Left ventricle myocardium superior (tissue), 1 donor: ENCODE results near the gene C1QTNF2. TPM values are rescaled to one million over a fixed set of nuclear protein-coding genes. Genes with fewer than 3 reads are reported as not detected.
"Not testable (repeated sequence)": the region's sequence is repeated elsewhere in the genome, so short reads cannot be mapped to it uniquely, and the experiment has no call there.

Source experiments
- ATAC-seq: fragments of 200-7000 bp; cut with Tn5 transposase; one replicate; pipeline ENCODE4 v1.9.1; 2020; ENCODE audit warnings: mild to moderate bottlenecking, moderate library complexity
- DNase-seq: peaks from one replicate; pipeline ENCODE4 v3.0.0-alpha.2; 2020
- intact Hi-C: fragments of 100-400 bp; cut with micrococcal nuclease; formaldehyde crosslinking; loops from one replicate; pipeline ENCODE4 v1.11.0; 2022
- total RNA-seq: library from RNA; stranded (reverse); fragmentation: NEBNext Ultra II Directional; extraction: Animal tissue kit (Norgen Biotek cat#: 25700); gene quantifications from one replicate; pipeline ENCODE4 v1.2.1, GENCODE V29; 2021
- donor health status: DM: no; HTN: yes; CAD: no; lungs with severe emphysema.

Gene C1QTNF2
- total RNA-seq, 1 donor from 2014 or later = 1.3 TPM

GRCh38 chr5:160349935-160350303, 20.5 kb downstream of the C1QTNF2 start:
- intact Hi-C loops = loop anchor here (5.0 kb wide), 2 partner anchors 153 to 328 kb away; no protein-coding TSS in a partner anchor
- ATAC-seq = no peak
- DNase-seq = no peak

DNA sequence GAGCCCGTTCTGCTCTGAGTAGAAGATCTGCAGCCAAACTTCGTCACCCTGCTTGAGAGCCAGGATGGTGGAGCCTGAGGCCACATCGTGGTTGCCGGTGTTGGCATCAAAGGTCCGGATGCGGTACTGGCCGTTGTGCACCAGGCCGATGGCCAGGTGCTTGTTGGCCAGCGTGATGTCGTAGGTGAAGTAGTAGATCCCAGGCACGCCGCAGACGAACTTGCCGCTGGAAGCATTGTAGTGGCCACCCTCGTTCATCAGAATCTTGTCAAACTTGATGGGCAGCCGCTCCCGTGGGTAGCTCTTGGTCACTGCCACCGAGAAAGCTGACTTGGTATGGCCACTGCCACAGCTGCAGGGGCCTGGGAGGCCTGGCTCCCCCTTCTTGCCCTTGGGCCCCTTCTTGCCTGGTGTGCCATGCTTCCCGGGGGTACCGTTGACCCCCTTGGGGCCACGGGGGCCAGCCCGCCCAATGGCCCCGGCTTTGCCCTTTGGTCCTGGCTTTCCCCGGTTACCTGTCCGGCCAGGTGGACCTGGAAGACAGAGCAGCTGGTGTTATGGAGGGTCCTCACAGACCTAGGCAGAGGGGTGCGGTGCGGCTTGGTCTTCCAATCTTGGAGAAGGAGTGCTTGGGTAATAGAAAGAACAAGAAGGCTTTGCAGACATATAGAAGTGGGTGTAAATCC, 21.0 kb downstream of the C1QTNF2 start:
- ATAC-seq = no peak
- intact Hi-C loops = loop anchor here (5.0 kb wide), 2 partner anchors 152 to 327 kb away; no protein-coding TSS in a partner anchor
- no peak for DNase-seq

DNA sequence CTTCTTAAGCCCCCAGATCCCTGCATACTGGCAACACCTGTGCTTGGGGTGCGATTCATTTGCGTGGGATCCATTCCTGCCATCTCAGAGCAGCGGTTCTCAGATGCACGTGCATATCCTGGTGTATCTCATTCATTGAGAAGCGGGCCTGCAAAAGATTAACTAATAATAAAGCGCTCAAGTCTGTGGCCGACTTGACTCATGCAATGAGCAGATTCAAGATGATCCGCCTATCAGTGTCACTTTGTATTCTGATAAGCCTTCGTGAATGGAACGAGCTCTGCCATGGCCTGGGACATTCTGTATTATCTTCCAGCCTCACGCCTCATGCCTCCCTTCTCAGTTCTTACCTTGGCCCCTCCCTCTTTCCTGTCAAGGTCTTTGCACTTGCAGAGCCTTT, 22.3 kb downstream of the C1QTNF2 start:
- DNase-seq (no peak), ATAC-seq (no peak)
- intact Hi-C loops = loop anchor here (5.0 kb wide), 2 partner anchors 151 to 326 kb away; no protein-coding TSS in a partner anchor

DNA sequence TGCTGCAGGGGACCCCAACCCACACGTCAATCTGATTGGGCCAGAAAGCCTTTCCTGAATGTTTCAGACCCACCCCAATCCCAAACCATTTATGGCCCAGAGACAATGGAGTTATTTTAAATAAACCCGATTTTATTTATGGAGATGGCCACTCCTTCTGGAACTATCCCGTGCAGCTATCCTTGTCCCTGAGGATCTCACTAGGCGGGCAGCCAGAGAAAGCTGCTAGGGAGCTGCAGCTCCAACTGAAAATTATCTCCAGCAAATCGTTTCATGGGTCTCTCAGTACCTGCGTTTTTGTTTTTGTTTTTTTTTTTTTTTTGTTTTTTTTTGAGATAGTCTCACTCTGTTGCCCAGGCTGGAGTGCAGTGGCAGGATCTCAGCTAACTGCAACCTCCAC, 23.0 kb downstream of the C1QTNF2 start:
- peak; percentile 59 for DNase-seq
- ATAC-seq = no peak
- intact Hi-C loops = loop anchor here (5.0 kb wide), 2 partner anchors 150 to 325 kb away; no protein-coding TSS in a partner anchor

- no peak for DNase-seq
- intact Hi-C loops = no loop called here
- no peak for ATAC-seq
Observed at GRCh38 chr5:160342413-160342941, 27.9 kb downstream of the C1QTNF2 start.

GRCh38 chr5:160341309-160341870, 29.0 kb downstream of the C1QTNF2 start:
- intact Hi-C loops = no loop called here
- ATAC-seq (no peak), DNase-seq (no peak)

DNA sequence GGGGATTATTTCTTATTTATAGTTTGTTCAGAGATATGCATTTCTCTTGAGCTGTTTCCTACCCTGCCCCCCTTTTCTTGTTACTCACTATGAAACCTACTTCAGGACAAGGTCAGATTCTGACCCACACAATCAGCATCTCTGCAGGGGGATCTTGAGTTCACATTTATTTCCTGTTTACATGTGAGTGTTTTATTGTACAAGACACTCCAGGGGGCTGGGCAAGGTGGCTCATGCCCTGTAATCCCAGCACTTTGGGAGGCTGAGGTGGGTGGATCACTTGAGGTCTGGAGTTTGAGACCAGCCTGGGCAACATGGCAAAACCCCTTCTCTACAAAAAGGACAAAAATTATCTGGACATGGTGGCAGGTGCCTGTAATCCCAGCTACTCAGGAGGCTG, 29.9 kb downstream of the C1QTNF2 start:
- intact Hi-C loops, DNase-seq: not testable (repeated sequence)

DNA sequence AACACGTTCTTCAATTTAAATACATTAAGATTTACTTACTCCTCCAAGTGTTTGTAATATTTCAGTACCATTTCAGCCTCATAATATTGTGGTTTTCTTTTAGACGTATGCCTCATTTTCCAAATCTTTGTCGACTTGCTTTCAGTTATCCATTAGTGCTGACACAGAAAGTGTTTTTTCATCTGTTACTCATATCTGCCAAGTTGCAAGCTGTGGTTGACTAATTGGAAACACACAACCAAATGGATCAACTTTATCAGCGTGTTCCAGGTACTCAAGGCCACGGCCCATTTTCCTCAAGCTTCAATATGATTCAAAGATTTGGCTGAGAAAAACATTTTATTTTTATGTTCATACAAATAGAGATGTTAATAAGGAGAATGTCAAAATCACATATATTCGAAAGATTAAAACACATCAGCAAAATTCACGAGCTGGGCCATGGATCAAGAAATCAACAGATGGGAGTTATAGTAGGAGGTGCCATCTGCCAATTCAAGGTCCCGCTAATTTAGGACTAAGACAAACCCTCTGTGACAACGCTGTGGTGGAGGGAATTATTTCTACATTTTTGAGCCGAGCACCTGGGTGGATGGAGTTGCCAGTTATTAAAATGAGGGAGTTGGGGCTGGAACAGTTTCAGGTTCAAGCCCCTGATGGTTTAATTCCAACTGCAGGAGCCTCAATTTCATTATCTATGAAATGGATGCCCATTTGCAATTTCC, 30.9 kb downstream of the C1QTNF2 start:
- ATAC-seq (no peak), DNase-seq (no peak)
- intact Hi-C loops = no loop called here

More for the DNA sequence above, 29.9 kb downstream of the C1QTNF2 start:
- ATAC-seq = not testable (repeated sequence)

DNA sequence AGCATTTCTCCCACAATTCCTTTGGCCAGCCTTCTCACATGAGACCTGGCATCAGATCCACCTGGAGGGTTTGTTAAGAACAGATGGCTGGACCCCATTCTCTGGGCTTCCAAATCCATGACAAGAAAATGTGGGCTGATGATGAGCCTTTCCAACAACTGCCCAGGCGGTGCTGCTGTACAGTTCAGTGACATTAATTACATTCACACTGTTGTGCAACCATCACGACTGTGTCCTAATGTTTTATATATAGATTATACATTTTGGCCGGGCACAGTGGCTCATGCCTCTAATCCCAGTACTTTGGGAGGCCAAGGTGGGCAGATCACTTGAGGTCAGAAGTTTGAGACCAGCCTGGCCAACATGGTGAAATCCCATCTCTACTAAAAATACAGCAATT, 35.7 kb downstream of the C1QTNF2 start:
- ATAC-seq, intact Hi-C loops, DNase-seq: not testable (repeated sequence)

- ATAC-seq = no peak
- intact Hi-C loops = no loop called here
- DNase-seq = no peak
Observed at GRCh38 chr5:160333721-160334120, 36.7 kb downstream of the C1QTNF2 start.

DNA sequence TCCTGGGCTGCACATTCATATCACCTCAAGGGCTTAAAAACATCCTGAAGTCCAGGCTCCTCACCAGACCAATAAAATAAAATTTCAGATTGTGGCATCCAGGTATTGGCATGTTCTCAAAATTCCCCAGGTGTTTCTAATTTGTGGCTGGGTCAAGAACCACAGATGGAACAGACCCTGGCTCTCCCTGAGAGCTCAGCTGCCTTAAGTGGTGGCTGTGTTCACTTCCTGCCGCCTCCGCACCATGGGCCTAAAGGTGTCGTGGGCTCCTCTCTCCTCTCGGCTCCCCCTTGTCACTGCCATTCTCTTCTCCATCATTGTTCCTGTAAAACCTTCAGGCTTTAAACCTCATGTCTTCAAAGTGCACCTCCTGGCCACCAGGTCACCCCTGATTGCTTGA, 40.2 kb downstream of the C1QTNF2 start:
- intact Hi-C loops = no loop called here
- ATAC-seq (no peak), DNase-seq (no peak)

DNA sequence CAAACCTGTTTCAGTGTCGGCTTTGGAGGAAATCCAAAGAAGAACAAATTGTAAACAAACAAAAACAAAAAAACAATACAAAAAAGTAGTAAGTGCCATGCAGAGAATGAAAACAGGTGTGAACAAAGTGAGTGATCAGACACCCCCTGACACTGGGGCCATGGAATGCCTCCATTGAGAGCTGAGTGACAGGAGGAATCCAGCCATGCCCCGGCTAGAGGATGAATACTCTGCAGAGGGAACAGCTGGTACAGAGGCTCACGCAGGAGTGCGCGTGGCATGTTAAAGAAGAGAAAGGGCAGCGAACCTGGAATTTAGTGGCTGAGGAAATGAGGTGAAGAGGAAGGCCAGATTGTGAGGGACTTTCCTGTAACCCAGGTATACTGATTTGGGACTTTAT, 42.6 kb downstream of the C1QTNF2 start:
- no peak for ATAC-seq
- intact Hi-C loops = no loop called here
- DNase-seq = no peak

GRCh38 chr5:160326981-160327380, 43.4 kb downstream of the C1QTNF2 start:
- no peak for DNase-seq
- intact Hi-C loops = no loop called here
- no peak for ATAC-seq

- DNase-seq = no peak
Observed at GRCh38 chr5:160325716-160326115, 44.7 kb downstream of the C1QTNF2 start.

GRCh38 chr5:160324886-160325285, 45.5 kb downstream of the C1QTNF2 start:
- ATAC-seq (no peak), DNase-seq (no peak)
- intact Hi-C loops = no loop called here

More at GRCh38 chr5:160325716-160326115, 44.7 kb downstream of the C1QTNF2 start:
- ATAC-seq = no peak
- intact Hi-C loops = no loop called here

- DNase-seq (no peak), ATAC-seq (no peak)
- intact Hi-C loops = no loop called here
Observed at GRCh38 chr5:160318409-160318808, 52.0 kb downstream of the C1QTNF2 start.

DNA sequence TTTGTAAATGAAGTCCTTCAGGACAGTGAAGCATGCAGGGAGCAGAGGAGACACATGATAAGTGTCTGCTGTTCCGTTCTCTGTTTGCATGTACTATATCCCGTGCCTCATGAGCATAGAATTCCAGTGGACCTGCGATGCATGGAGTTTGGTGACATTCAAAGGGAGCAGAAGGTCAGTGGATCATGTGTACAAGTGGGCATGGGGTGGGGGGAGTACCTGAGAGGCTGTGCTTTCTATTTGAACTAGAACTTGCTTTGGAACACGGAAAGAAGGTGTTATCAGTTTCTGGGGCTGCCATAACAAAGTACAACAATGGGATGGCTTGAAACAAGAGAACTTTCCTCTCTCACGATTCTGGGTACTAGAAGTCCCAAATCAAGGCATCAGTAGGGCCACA, 53.0 kb downstream of the C1QTNF2 start:
- intact Hi-C loops = no loop called here
- ATAC-seq (no peak), DNase-seq (no peak)

DNA sequence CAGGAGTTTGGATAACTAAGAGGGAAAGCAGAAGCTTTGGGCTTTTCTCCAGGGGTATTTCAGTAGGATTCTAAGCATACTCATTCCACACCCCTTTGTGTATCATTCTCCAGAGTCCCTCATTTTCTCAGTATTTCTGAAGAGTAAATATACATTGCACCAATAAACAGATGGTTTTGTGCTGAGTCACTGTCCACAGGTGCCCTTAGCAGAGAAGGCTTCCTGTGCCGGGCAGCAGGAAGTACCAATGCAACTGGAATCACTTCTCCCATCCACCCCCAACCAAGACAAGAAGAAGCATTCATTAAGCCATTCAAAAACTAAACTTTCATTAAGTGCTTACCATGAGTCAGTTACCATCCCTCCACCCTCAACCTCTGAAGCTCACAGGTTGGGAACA, 54.5 kb downstream of the C1QTNF2 start:
- intact Hi-C loops = no loop called here
- no peak for DNase-seq
- ATAC-seq = no peak

DNA sequence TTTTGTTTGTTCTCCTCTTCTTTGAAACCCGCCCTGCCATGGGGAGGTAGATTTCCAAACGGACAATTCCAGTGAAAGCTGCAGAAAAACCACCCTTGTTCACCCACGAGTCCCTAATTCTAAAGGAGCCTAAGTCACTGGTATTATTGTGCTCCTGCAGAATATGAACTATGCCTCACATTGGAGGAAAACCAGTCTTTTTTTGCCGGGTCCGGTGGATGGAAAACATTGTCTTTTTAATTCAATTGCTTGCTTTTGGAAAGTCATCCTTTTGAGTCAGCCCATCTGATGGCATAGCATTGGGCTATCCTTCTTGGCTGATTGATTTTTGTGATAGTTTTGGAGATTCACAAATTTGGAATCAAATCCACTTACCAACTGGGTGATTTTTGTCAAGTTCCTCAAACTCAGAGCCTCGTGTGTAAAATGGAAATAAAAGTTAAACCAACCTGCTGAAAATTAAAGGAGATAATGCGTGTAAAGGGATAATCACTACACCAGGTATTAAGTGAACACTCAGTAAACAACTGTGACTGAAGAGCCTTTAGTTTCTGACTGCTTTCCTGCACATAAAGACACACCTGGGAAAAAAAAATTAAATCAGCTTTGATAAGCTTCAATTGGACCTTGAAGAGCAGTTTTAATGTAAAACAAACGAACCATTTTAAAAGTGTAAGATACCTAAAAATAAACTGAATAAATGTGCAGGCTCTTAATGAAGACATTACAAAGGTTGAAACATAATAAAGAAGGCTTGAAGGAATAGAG, 57.3 kb downstream of the C1QTNF2 start:
- intact Hi-C loops = no loop called here
- DNase-seq (no peak), ATAC-seq (no peak)
